HEK293T (cell line): ENCODE results near the gene UBE2E2.

ENCODE experiments used
- CTCF ChIA-PET: fragments of 350-600 bp; formaldehyde crosslinking; extraction: SDS; loops from one replicate; lab custom pipeline; 2021; ENCODE audit warnings: antibody characterized with exemption, inconsistent platforms; lab: Yijun Ruan, JAX
- POLR2A ChIA-PET: fragments of 350-600 bp; formaldehyde crosslinking; extraction: SDS; loops from one replicate; lab custom pipeline; 2020; ENCODE audit warnings: antibody characterized with exemption, inconsistent platforms; lab: Yijun Ruan, JAX
- DNase-seq: peaks from one replicate; pipeline ENCODE4 v3.0.0; 2012; ENCODE audit warnings: mixed read lengths; ENCODE audit errors: extremely low spot score
- ARNT ChIP-seq: fragments of 450-650 bp; IDR thresholded peaks from 2 replicates; pipeline ENCODE4 v1.6.1; 2017; ENCODE audit warnings: mild to moderate bottlenecking
- BHLHE40 ChIP-seq: fragments of 450-650 bp; IDR thresholded peaks from 2 replicates; pipeline ENCODE4 v1.6.1; 2016; ENCODE audit warnings: mild to moderate bottlenecking, moderate library complexity, borderline replicate concordance
- CTBP1 ChIP-seq: fragments of 450-650 bp; IDR thresholded peaks from 2 replicates; pipeline ENCODE4 v1.6.1; 2016; ENCODE audit warnings: borderline replicate concordance
- ELF4 ChIP-seq: fragments of 450-650 bp; IDR thresholded peaks from 2 replicates; pipeline ENCODE4 v1.6.1; 2017; ENCODE audit warnings: antibody characterized with exemption
- FOXA1 ChIP-seq: fragments of 450-650 bp; IDR thresholded peaks from 2 replicates; pipeline ENCODE4 v1.6.1; 2016; ENCODE audit warnings: mild to moderate bottlenecking
- FOXK2 ChIP-seq: fragments of 450-650 bp; IDR thresholded peaks from 2 replicates; pipeline ENCODE4 v1.6.1; 2016; ENCODE audit warnings: mild to moderate bottlenecking
- FOXM1 ChIP-seq: fragments of 450-650 bp; IDR thresholded peaks from 2 replicates; pipeline ENCODE4 v1.6.1; 2017; ENCODE audit warnings: mild to moderate bottlenecking, borderline replicate concordance
- HDGF ChIP-seq: fragments of 450-650 bp; IDR thresholded peaks from 2 replicates; pipeline ENCODE4 v1.6.1; 2017; ENCODE audit warnings: antibody characterized with exemption, borderline replicate concordance
- L3MBTL2 ChIP-seq: fragments of 450-650 bp; conservative IDR thresholded peaks from 2 replicates; pipeline ENCODE4 v1.6.1; 2016; ENCODE audit warnings: mild to moderate bottlenecking
- LEF1 ChIP-seq: fragments of 450-650 bp; IDR thresholded peaks from 2 replicates; pipeline ENCODE4 v1.6.1; 2017; ENCODE audit warnings: mild to moderate bottlenecking, borderline replicate concordance
- NFRKB ChIP-seq: fragments of 450-650 bp; IDR thresholded peaks from 2 replicates; pipeline ENCODE4 v1.6.1; 2016; ENCODE audit warnings: mild to moderate bottlenecking, moderate library complexity
- SP1 ChIP-seq: fragments of 450-650 bp; IDR thresholded peaks from 2 replicates; pipeline ENCODE4 v1.6.1; 2017
- SUZ12 ChIP-seq: fragments of 450-650 bp; IDR thresholded peaks from 2 replicates; pipeline ENCODE4 v1.6.1; 2016; ENCODE audit warnings: mild to moderate bottlenecking
- TARDBP ChIP-seq: fragments of 450-650 bp; IDR thresholded peaks from 2 replicates; pipeline ENCODE4 v1.6.1; 2016
- ZNF384 ChIP-seq: fragments of 450-650 bp; IDR thresholded peaks from 2 replicates; pipeline ENCODE4 v1.6.1; 2016
- TF ChIP-seq, protein P1 (sequence below): fragments of 450-650 bp; IDR thresholded peaks from 2 replicates; pipeline ENCODE4 v1.6.1; 2016

Gene UBE2E2

DNA sequence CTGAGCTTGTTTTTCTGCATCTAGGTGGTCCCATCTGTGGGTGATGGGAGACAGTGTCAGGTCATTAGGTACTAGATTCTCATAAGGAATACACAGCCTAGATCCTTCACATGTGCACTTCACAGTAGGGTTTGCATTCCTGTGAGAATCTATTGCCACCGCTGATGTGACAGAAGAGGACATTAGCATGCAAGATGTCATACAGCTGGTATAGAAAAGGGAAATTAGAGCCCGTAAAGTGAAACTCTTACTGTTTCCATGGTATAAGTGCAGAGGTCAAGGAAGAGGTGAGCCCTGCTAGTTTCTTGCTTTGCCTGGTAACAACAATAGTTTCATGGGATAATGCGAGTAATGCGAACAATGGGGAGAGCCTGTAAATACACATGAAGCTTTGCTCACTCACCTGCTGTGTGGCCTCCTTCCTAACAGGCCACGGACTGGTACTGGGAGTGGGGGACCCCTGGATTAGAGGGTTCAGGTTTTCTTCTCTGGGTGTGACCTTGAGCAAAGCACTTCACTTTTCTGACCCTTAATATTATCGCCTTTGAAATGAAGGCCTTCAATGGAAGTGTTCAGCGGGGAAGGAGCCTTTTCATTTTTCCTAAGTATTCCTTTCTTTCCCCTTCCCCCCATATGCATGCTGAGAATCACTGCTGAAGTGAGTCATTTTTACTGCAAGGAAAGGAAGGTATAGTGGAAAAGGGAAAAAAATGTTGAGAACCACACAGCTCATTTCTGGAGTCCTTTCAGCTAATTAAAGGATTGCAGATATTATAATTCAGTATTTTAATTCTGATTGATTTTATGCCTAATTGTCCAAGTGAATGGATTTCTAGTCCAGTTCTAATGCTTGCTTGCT, 286.4 kb downstream of the UBE2E2 start:
- POLR2A ChIA-PET, result no interaction called here
- TF ChIP-seq SUZ12 (no peak), LEF1 (no peak), CTBP1 (no peak), FOXM1 (no peak), TARDBP (no peak), FOXK2 (no peak), HDGF (no peak), ZNF384 (no peak), BHLHE40 (no peak), SP1 (no peak), ELF4 (no peak), L3MBTL2 (no peak), NFRKB (no peak), FOXA1 (no peak)
- TF ChIP-seq, protein P1, sequence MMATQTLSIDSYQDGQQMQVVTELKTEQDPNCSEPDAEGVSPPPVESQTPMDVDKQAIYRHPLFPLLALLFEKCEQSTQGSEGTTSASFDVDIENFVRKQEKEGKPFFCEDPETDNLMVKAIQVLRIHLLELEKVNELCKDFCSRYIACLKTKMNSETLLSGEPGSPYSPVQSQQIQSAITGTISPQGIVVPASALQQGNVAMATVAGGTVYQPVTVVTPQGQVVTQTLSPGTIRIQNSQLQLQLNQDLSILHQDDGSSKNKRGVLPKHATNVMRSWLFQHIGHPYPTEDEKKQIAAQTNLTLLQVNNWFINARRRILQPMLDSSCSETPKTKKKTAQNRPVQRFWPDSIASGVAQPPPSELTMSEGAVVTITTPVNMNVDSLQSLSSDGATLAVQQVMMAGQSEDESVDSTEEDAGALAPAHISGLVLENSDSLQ, result no peak
- DNase-seq, result no peak
- CTCF ChIA-PET, result interaction anchor here (0.9 kb wide), 1 partner anchor 11 kb away, joined by 3 read pairs; no protein-coding TSS in a partner anchor

DNA sequence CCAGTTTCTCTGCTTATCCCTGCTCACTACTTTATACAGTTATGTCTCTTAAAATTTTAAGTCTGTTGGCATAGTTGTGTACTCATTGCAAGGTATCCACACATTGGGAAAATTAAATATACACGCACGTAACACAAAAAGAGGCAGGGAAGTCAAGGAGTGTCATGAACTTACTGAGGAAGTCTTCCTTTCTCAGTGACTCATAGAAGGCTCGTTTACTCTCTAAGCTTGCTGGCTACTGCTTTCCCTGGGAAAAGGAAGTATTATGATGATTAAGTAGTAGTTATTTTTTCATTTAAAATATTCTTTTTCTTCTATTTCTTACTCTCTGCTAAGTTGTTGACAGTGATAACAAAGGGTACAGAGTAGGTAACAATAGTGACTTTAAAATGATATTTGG, 287.3 kb downstream of the UBE2E2 start:
- CTCF ChIA-PET, result interaction anchor here (0.9 kb wide), 1 partner anchor 12 kb away, joined by 3 read pairs; no protein-coding TSS in a partner anchor
- TF ChIP-seq TARDBP, result no peak
- TF ChIP-seq ELF4, result no peak
- TF ChIP-seq ARNT, result no peak
- TF ChIP-seq NFRKB, result no peak
- no peak for TF ChIP-seq LEF1
- no peak for TF ChIP-seq L3MBTL2
- TF ChIP-seq, protein P1, result no peak
- no peak for TF ChIP-seq CTBP1
- TF ChIP-seq FOXM1, result no peak
- TF ChIP-seq HDGF, result no peak
- no peak for TF ChIP-seq FOXK2
- TF ChIP-seq BHLHE40, result no peak
- no peak for TF ChIP-seq FOXA1
- no peak for TF ChIP-seq ZNF384
- no peak for TF ChIP-seq SUZ12
- no peak for TF ChIP-seq SP1
- no peak for DNase-seq
- POLR2A ChIA-PET, result no interaction called here

DNA sequence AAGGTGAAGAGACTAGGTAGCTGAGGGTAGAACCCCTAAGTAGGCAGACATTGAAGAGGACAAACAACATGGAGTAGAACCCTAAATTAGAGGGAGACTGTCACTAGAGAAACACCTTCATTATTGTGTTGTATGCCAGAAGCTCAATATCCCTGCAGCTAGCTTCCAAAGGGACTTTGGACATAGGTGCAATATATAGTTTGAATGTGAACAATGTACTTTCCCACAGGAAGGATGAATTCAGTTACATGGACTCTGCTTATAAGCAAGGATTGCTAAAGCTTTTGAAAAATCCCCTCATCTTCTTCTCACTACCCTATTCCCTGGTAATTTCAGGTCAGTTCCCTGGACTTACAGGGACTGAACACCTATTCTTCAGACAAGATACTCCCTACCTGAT, 288.9 kb downstream of the UBE2E2 start:
- ChIA-PET CTCF (no interaction called here), POLR2A (no interaction called here)
- no peak for TF ChIP-seq FOXM1
- no peak for TF ChIP-seq CTBP1
- no peak for TF ChIP-seq FOXA1
- TF ChIP-seq L3MBTL2, result no peak
- TF ChIP-seq NFRKB, result no peak
- TF ChIP-seq, protein P1, result no peak
- TF ChIP-seq ARNT, result no peak
- TF ChIP-seq LEF1, result no peak
- no peak for TF ChIP-seq HDGF
- no peak for TF ChIP-seq BHLHE40
- no peak for TF ChIP-seq SUZ12
- DNase-seq, result no peak

DNA sequence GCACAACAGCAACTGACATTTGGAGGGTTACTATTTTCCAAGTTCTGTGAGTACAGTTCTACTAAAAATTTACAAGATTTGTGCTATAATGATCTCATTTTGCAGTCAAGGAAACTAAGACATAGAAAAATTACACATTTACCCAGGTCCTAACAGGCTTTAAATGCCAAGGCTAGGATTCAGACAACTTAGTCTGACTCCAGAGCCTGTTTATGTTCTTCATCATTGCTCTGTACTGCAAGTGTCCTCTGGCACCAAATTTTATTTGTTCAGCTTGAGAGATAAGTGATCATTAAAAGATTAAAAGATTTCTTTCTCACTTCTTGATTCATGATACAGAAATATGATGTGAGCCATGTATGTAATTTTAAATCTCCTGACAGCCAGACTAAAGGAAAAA, 290.8 kb downstream of the UBE2E2 start:
- ChIA-PET POLR2A (no interaction called here), CTCF (no interaction called here)
- no peak for TF ChIP-seq CTBP1
- DNase-seq, result no peak

DNA sequence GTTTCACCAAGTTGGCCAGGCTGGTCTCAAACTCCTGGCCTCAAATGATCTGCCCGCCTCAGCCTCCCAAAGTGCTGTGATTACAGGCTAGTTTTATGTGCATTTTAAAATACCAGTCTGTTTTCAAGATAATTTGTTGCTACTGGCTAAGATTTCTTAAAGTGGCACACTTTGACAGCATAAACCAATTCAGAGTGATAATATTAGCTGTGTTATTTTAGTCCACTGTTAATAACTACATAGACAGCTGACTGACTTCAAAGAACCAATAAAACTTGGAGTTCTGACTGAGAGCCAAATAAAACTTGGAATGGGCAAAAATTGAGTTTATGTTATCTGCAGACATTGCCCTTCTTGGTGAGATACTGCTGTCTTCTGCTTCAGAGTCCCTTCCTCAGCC, 291.8 kb downstream of the UBE2E2 start:
- POLR2A ChIA-PET, result no interaction called here
- CTCF ChIA-PET, result interaction anchor here (1.0 kb wide), 1 partner anchor 17 kb away, joined by 4 read pairs; no protein-coding TSS in a partner anchor
- TF ChIP-seq NFRKB (no peak), SP1 (no peak), BHLHE40 (no peak), CTBP1 (no peak), ZNF384 (no peak), SUZ12 (no peak), FOXK2 (no peak), TARDBP (no peak), FOXA1 (no peak)
- DNase-seq, result no peak

DNA sequence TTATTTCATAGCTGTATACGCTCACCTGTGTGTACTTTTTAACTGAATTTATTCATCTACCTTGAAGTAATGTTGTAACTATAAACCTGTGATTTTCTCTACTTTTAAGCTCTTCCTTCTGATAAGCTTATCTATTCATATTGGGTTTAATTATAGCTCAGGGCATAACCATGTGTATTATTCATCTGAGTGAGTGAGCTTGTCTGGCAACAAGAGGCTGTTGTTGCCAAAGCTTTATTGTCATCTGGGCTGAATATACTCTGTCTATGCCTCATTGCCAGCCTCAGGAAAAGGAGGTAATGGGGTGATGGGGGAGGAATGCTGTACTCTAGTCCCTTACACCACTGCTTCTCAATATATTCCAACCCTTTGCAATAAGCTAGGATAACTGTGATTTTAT, 292.4 kb downstream of the UBE2E2 start:
- CTCF ChIA-PET, result interaction anchor here (1.0 kb wide), 1 partner anchor 16 kb away, joined by 4 read pairs; no protein-coding TSS in a partner anchor
- no peak for DNase-seq
- POLR2A ChIA-PET, result no interaction called here
- no peak for TF ChIP-seq ELF4
- TF ChIP-seq L3MBTL2, result no peak
- TF ChIP-seq SUZ12, result no peak
- no peak for TF ChIP-seq TARDBP
- no peak for TF ChIP-seq BHLHE40
- no peak for TF ChIP-seq ZNF384
- TF ChIP-seq, protein P1, result no peak
- TF ChIP-seq FOXA1, result no peak
- no peak for TF ChIP-seq ARNT
- TF ChIP-seq HDGF, result no peak
- TF ChIP-seq SP1, result no peak
- TF ChIP-seq FOXK2, result no peak
- no peak for TF ChIP-seq CTBP1
- no peak for TF ChIP-seq FOXM1
- TF ChIP-seq NFRKB, result no peak
- TF ChIP-seq LEF1, result no peak
